Upper lobe of right lung (tissue), 1 donor: Measurements from ENCODE around the gene NARF. TPM values are rescaled to one million over a fixed set of nuclear protein-coding genes. Genes with fewer than 3 reads are reported as not detected.

Experiments used
- ATAC-seq: fragments of 200-7000 bp; cut with Tn5 transposase; one replicate; pipeline ENCODE4 v1.9.1; 2020; ENCODE audit warnings: mild to moderate bottlenecking, moderate library complexity
- DNase-seq: peaks from one replicate; pipeline ENCODE4 v3.0.0-alpha.2; 2020
- H3K27ac ChIP-seq: fragments of 200-600 bp; one replicate; pipeline ENCODE4 v1.8.0; 2022
- H3K27me3 ChIP-seq: fragments of 200-600 bp; one replicate; pipeline ENCODE4 v1.8.0; 2022; ENCODE audit warnings: mild to moderate bottlenecking
- H3K36me3 ChIP-seq: fragments of 200-600 bp; one replicate; pipeline ENCODE4 v1.8.0; 2022
- H3K4me1 ChIP-seq: fragments of 200-600 bp; one replicate; pipeline ENCODE4 v1.8.0; 2022
- H3K4me3 ChIP-seq: fragments of 200-600 bp; one replicate; pipeline ENCODE4 v1.8.0; 2022; ENCODE audit warnings: mild to moderate bottlenecking
- H3K9me3 ChIP-seq: fragments of 200-600 bp; one replicate; pipeline ENCODE4 v1.8.0; 2022
- intact Hi-C: fragments of 100-400 bp; cut with DNase I; formaldehyde crosslinking; loops from one replicate; pipeline ENCODE4 v1.11.0; 2022
- total RNA-seq: library from RNA; stranded (reverse); fragmentation: NEBNext Ultra II Directional; extraction: Animal tissue kit (Norgen Biotek cat#: 25700); gene quantifications from one replicate; pipeline ENCODE4 v1.2.1, GENCODE V29; 2021
- TF ChIP-seq, protein P1 (sequence below): fragments of 200-600 bp; IDR thresholded peaks from one replicate; pipeline ENCODE4 v1.8.0; 2022; ENCODE audit warnings: antibody characterized with exemption
- donor health status: DM: no; HTN: yes; CAD: no; lungs with severe emphysema.

The NARF gene
- total RNA-seq, 1 donor from 2014 or later, result 54.1 TPM

DNA sequence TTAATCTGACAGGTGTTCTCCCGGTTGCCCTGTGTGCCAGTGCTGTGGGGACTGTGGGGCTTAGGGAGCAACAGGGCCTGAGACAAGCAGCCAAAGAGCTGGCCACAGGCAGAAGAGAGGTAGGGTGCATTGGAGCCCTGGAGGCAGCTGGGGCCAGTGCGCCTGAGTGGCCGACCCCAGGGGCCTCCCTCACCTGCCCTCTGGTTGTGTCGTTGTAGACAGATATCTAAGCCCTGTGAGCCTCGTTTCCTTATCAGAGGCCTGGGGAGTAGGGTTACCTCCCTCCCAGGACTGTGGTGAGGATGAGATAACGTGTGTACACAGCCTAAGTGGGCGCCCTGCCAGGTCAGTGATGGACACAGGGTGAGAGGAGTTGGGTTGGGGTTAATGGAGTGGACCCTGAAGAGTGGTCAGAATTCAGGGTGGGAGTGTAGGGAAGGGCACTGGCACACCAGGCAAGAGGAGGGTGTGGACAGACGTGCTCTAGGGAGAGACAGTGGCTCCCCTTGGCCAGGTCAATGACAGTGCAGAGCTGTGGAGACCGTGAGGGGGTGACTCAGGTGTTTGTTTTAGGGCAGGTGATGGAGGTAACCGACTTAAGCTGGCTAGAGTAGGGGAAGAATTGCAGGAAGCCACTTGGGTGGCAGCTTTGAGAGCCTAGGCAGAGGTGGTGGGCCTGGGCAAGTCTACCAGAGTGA, 3.4 kb downstream of the NARF start:
- intact Hi-C loops, result no loop called here
- ATAC-seq (no peak), DNase-seq (no peak)
- Histone ChIP-seq H3K27ac (peak overlapping the region; percentile 11), H3K9me3 (no peaks in the 10 kb centered on the region), H3K4me1 (peaks cover 26% of the 10 kb centered on the region), H3K4me3 (no peak overlapping the region), H3K36me3 (peaks cover 70% of the 10 kb centered on the region), H3K27me3 (no peaks in the 10 kb centered on the region)
- TF ChIP-seq, protein P1, sequence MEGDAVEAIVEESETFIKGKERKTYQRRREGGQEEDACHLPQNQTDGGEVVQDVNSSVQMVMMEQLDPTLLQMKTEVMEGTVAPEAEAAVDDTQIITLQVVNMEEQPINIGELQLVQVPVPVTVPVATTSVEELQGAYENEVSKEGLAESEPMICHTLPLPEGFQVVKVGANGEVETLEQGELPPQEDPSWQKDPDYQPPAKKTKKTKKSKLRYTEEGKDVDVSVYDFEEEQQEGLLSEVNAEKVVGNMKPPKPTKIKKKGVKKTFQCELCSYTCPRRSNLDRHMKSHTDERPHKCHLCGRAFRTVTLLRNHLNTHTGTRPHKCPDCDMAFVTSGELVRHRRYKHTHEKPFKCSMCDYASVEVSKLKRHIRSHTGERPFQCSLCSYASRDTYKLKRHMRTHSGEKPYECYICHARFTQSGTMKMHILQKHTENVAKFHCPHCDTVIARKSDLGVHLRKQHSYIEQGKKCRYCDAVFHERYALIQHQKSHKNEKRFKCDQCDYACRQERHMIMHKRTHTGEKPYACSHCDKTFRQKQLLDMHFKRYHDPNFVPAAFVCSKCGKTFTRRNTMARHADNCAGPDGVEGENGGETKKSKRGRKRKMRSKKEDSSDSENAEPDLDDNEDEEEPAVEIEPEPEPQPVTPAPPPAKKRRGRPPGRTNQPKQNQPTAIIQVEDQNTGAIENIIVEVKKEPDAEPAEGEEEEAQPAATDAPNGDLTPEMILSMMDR, result no peak

DNA sequence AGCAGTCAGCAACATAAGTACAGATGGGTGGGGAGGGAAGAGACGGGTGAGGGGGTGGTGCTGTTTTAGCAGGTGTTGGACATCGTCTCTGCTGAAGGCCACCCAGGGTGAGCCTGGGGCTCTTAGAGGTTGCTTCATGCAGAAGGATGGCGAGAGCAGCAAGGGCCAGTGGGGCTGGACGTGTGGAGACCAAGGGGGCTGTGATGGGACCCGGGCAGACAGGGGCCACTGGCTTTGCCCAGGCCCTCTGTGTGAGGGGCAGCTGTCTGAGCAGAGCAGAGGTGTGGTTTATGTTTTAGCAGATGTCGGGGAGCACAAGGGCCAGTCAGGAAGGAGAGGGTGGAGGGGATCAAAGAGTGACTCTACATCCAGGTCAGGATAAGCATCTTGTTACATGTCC, 4.8 kb downstream of the NARF start:
- H3K27me3 ChIP-seq, result no peaks in the 10 kb centered on the region
- TF ChIP-seq, protein P1, result no peak
- peaks cover 17% of the 10 kb centered on the region for H3K4me1 ChIP-seq
- no peaks in the 10 kb centered on the region for H3K9me3 ChIP-seq
- no peak overlapping the region for H3K27ac ChIP-seq
- intact Hi-C loops, result no loop called here
- peaks cover 71% of the 10 kb centered on the region for H3K36me3 ChIP-seq
- H3K4me3 ChIP-seq, result no peak overlapping the region
- ATAC-seq (no peak), DNase-seq (no peak)

DNA sequence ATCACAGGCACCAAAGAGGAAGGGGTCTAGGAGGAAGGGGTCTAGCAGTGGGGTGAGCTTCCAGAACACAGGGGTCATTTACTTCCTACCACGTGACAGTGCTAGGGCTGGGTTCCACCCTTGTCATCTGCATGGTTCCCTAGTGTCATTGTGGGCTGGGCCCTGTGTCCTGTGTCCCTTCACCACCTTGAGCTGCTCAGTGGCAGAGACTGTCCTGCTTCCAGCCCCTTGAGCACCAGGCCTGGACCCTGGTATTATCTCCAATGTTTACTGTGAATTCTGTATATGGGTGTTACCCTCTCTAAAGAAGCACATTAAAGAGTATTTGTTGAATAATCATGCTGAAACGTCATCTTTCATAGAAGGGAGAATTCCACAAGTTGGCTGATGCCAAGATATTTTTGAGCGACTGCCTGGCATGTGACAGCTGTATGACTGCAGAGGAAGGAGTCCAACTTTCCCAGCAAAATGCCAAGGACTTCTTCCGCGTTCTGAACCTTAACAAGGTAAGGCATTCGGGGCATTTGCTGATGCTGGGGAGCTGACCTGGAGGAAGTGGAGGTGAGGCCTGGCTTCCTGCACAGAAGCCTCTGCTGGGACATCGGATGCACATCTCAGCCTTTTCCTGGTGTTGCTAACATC, 5.5 kb downstream of the NARF start:
- intact Hi-C loops, result no loop called here
- H3K27ac ChIP-seq, result no peak overlapping the region
- peaks cover 15% of the 10 kb centered on the region for H3K4me1 ChIP-seq
- no peak overlapping the region for H3K4me3 ChIP-seq
- H3K36me3 ChIP-seq, result peaks cover 78% of the 10 kb centered on the region
- ATAC-seq (no peak), DNase-seq (no peak)
- TF ChIP-seq, protein P1, result no peak
- H3K9me3 ChIP-seq, result no peaks in the 10 kb centered on the region
- no peaks in the 10 kb centered on the region for H3K27me3 ChIP-seq

DNA sequence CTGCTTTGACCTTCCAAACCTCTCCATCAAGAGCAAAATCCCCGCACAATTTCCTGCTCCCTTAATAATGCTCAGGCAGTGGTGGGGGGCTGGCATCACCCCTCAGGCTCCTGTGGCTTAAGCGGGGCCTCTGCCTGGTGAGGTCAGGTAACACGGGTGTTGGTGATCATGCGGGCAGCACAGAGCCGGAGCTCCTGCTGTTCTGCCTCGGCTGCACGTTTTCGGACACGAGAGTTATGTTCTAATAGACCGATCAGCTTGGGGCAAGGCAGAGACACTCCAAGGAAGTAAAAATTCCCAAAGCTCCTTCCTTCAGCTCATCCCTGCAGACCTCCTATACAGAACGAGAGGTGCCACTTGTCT, 6.0 kb downstream of the NARF start:
- Histone ChIP-seq H3K4me3 (no peak overlapping the region), H3K27ac (no peak overlapping the region), H3K4me1 (peaks cover 10% of the 10 kb centered on the region), H3K36me3 (peaks cover 83% of the 10 kb centered on the region), H3K9me3 (no peaks in the 10 kb centered on the region), H3K27me3 (no peaks in the 10 kb centered on the region)
- intact Hi-C loops, result no loop called here
- ATAC-seq (no peak), DNase-seq (no peak)
- TF ChIP-seq, protein P1, result no peak

DNA sequence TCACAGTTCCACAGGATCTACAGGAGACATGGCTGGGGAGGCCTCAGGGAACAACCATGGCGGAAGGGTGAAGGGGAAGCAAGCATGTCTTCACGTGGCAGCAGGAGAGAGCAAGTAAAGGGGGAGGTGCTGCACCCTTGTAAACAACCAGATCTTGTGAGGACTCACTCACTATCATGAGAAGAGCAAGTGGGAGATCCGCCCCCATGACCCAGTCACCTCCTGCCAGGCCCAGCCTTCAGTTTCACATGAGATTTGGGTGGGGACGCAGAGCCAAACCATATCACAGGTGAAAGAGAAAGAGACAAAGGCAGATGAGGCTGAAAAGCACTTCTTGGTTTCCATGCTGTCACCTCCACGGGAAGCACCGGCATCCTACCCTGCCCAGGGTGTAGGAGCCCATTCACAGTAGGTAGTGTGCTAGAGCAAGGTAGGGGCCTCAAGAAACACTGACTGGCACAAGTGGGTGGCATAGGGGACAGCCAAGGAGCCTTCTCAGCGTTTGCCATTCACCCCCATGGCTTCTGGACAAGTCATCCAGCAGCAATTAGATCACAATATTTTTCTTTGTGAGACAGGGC, 6.6 kb downstream of the NARF start:
- no peaks in the 10 kb centered on the region for H3K9me3 ChIP-seq
- no peak for DNase-seq
- no peak overlapping the region for H3K4me3 ChIP-seq
- peaks cover 7% of the 10 kb centered on the region for H3K4me1 ChIP-seq
- H3K36me3 ChIP-seq, result peaks cover 85% of the 10 kb centered on the region
- H3K27me3 ChIP-seq, result no peaks in the 10 kb centered on the region
- intact Hi-C loops, result no loop called here
- ATAC-seq, result no peak
- TF ChIP-seq, protein P1, result no peak
- H3K27ac ChIP-seq, result no peak overlapping the region
